ENCODE data around the gene PLCB1. TPM values are rescaled to one million over a fixed set of nuclear protein-coding genes. Genes with fewer than 3 reads are reported as not detected.
"Not testable (repeated sequence)": the region's sequence is repeated elsewhere in the genome, so short reads cannot be mapped to it uniquely, and the experiment has no call there.

The PLCB1 gene
- polyA plus RNA-seq, 1 experiment = 13.5 TPM

- ChIA-PET POLR2A (no interaction called here), CTCF (no interaction called here)
- Histone ChIP-seq H3K4me3 (ENCODE audit: low read depth, low read length) (no peak overlapping the region), H3K27me3 (ENCODE audit: control insufficient read depth, insufficient read depth, low read length) (no peaks in the 10 kb centered on the region), H3K36me3 (ENCODE audit: control insufficient read depth, insufficient read depth, low read length) (no peaks in the 10 kb centered on the region)
- DNase-seq (ENCODE audit: low read depth) = no peak
- no peak for TF ChIP-seq CTCF (IDR thresholded peaks at IDR 0.05; ENCODE audit: insufficient read depth, low read depth, low read length)
Measured at GRCh38 chr20:8370774-8371173, 238.7 kb downstream of the PLCB1 start.

- Histone ChIP-seq H3K4me3 (ENCODE audit: low read depth, low read length) (no peak overlapping the region), H3K27me3 (ENCODE audit: control insufficient read depth, insufficient read depth, low read length) (no peaks in the 10 kb centered on the region), H3K36me3 (ENCODE audit: control insufficient read depth, insufficient read depth, low read length) (no peaks in the 10 kb centered on the region)
- TF ChIP-seq CTCF (IDR thresholded peaks at IDR 0.05; ENCODE audit: insufficient read depth, low read depth, low read length) = no peak
- DNase-seq (ENCODE audit: low read depth) = no peak
- POLR2A ChIA-PET = no interaction called here
- CTCF ChIA-PET = interaction anchor here (1.1 to 1.6 kb wide), 3 partner anchors 12 to 46 kb away, joined by 3 to 5 read pairs (median 4); no protein-coding TSS in a partner anchor
Measured at GRCh38 chr20:8372824-8373380, 240.8 kb downstream of the PLCB1 start.

- Histone ChIP-seq H3K4me3 (ENCODE audit: low read depth, low read length) (no peak overlapping the region), H3K36me3 (ENCODE audit: control insufficient read depth, insufficient read depth, low read length) (no peaks in the 10 kb centered on the region), H3K27me3 (ENCODE audit: control insufficient read depth, insufficient read depth, low read length) (no peaks in the 10 kb centered on the region)
- DNase-seq (ENCODE audit: low read depth) = no peak
- ChIA-PET CTCF (interaction anchor here (1.6 kb wide), 1 partner anchor 13 kb away, joined by 4 read pairs; no protein-coding TSS in a partner anchor), POLR2A (no interaction called here)
- TF ChIP-seq CTCF (IDR thresholded peaks at IDR 0.05; ENCODE audit: insufficient read depth, low read depth, low read length) = no peak
Measured at GRCh38 chr20:8373579-8373978, 241.5 kb downstream of the PLCB1 start.

GRCh38 chr20:8375898-8376297 is 243.8 kb downstream of the PLCB1 start:
- ChIA-PET POLR2A (no interaction called here), CTCF (interaction anchor here (0.9 to 1.4 kb wide), 2 partner anchors 12 to 78 kb away, joined by 3 read pairs; no protein-coding TSS in a partner anchor)

GRCh38 chr20:8376940-8377339 is 244.9 kb downstream of the PLCB1 start:
- no peaks in the 10 kb centered on the region for H3K36me3 ChIP-seq (ENCODE audit: control insufficient read depth, insufficient read depth, low read length)
- TF ChIP-seq CTCF (IDR thresholded peaks at IDR 0.05; ENCODE audit: insufficient read depth, low read depth, low read length) = no peak

More at GRCh38 chr20:8375898-8376297, 243.8 kb downstream of the PLCB1 start:
- no peak for TF ChIP-seq CTCF (IDR thresholded peaks at IDR 0.05; ENCODE audit: insufficient read depth, low read depth, low read length)
- DNase-seq (ENCODE audit: low read depth) = no peak
- H3K27me3 ChIP-seq (ENCODE audit: control insufficient read depth, insufficient read depth, low read length) = no peaks in the 10 kb centered on the region
- no peaks in the 10 kb centered on the region for H3K36me3 ChIP-seq (ENCODE audit: control insufficient read depth, insufficient read depth, low read length)
- no peak overlapping the region for H3K4me3 ChIP-seq (ENCODE audit: low read depth, low read length)

GRCh38 chr20:8379125-8379524 is 247.1 kb downstream of the PLCB1 start:
- POLR2A ChIA-PET; H3K27me3 ChIP-seq (ENCODE audit: control insufficient read depth, insufficient read depth, low read length); H3K36me3 ChIP-seq (ENCODE audit: control insufficient read depth, insufficient read depth, low read length); H3K4me3 ChIP-seq (ENCODE audit: low read depth, low read length); CTCF ChIA-PET; DNase-seq (ENCODE audit: low read depth): not testable (repeated sequence)

More at GRCh38 chr20:8376940-8377339, 244.9 kb downstream of the PLCB1 start:
- ChIA-PET CTCF (no interaction called here), POLR2A (no interaction called here)
- no peak for DNase-seq (ENCODE audit: low read depth)
- no peaks in the 10 kb centered on the region for H3K27me3 ChIP-seq (ENCODE audit: control insufficient read depth, insufficient read depth, low read length)
- no peak overlapping the region for H3K4me3 ChIP-seq (ENCODE audit: low read depth, low read length)

Data from BJ (cell line).